ENCODE measurements around the gene TCP11L2. TPM values are rescaled to one million over a fixed set of nuclear protein-coding genes. Genes with fewer than 3 reads are reported as not detected.
"Not testable (repeated sequence)": the region's sequence is repeated elsewhere in the genome, so short reads cannot be mapped to it uniquely, and the experiment has no call there.

TCP11L2 gene
- total RNA-seq, 1 donor from 2014 or later: 126 TPM

DNA sequence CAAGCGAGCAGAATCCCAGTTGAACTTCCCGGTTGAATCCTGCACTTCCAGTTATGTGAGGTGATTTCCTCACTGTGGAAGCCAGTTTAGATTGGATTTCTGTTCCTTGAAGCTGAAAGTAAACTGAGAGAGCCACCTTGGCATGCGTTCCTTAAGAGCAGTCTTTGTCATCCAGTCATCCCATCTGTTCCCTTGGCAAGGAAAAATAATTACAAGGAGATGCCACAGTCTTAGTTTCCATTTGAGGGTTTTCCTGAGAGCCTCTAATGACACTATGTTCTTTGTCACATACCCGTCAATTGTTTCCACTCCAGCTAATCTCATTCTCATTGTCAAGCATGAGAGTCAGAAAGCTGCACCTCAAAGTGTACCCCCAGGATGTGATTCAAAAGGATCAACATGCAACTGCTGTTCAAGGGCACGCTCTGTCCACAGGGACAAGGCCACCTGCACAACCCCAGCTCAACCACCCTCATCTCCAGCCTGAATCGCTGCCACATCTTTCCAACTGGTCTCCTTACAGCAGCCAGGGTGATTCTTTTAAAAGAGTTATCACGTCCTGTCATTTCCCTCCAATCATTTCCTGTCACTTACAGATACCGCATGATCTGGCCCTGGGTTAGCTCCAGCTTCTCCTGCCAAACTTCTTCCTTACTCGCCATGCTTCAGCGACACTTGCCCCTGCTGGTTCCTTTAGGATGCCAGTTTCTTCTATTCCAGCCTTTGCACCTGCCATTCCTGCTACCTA lies 18.0 kb upstream of the TCP11L2 start:
- peaks cover 33% of the 10 kb centered on the region for H3K4me1 ChIP-seq
- peaks cover 7% of the 10 kb centered on the region for H3K9me3 ChIP-seq (replicated peaks)
- H3K4me3 ChIP-seq: no peak overlapping the region
- no peak for DNase-seq
- TF ChIP-seq, protein P1, sequence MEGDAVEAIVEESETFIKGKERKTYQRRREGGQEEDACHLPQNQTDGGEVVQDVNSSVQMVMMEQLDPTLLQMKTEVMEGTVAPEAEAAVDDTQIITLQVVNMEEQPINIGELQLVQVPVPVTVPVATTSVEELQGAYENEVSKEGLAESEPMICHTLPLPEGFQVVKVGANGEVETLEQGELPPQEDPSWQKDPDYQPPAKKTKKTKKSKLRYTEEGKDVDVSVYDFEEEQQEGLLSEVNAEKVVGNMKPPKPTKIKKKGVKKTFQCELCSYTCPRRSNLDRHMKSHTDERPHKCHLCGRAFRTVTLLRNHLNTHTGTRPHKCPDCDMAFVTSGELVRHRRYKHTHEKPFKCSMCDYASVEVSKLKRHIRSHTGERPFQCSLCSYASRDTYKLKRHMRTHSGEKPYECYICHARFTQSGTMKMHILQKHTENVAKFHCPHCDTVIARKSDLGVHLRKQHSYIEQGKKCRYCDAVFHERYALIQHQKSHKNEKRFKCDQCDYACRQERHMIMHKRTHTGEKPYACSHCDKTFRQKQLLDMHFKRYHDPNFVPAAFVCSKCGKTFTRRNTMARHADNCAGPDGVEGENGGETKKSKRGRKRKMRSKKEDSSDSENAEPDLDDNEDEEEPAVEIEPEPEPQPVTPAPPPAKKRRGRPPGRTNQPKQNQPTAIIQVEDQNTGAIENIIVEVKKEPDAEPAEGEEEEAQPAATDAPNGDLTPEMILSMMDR (IDR thresholded peaks at IDR 0.05; ENCODE audit: borderline replicate concordance): no peak
- intact Hi-C loops (cut with micrococcal nuclease): loop anchor here (5.0 kb wide), 1 partner anchor 57 kb away; no protein-coding TSS in a partner anchor
- no peaks in the 10 kb centered on the region for H3K36me3 ChIP-seq
- H3K27me3 ChIP-seq (ENCODE audit: low read depth): no peaks in the 10 kb centered on the region
- peak overlapping the region; percentile 72 for H3K27ac ChIP-seq (replicated peaks)

DNA sequence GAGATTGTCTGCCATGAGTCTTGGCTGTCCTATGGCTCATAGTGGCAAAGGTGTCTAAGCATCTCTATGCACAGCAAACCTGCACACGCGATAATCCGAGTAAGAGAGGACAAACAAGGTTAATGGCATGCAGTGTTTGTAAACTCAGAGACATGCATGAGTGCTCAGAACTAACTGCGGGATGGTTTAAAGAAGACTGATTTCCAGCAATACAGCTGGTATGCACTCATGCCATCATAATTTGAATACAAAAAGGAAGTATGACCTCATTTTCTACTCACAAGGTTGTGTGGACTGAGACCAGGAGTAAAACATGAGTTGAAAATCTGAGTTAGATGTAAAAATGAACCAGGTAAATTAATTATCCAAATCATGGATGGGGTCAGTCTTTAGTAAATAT lies 16.6 kb upstream of the TCP11L2 start:
- intact Hi-C loops (cut with micrococcal nuclease): no loop called here
- H3K4me1 ChIP-seq: peaks cover 26% of the 10 kb centered on the region
- peaks cover 7% of the 10 kb centered on the region for H3K9me3 ChIP-seq (replicated peaks)
- H3K4me3 ChIP-seq: no peak overlapping the region
- H3K27ac ChIP-seq (replicated peaks): peak overlapping the region; percentile 9
- TF ChIP-seq, protein P1 (IDR thresholded peaks at IDR 0.05; ENCODE audit: borderline replicate concordance): no peak
- DNase-seq: no peak
- H3K27me3 ChIP-seq (ENCODE audit: low read depth): no peaks in the 10 kb centered on the region
- no peaks in the 10 kb centered on the region for H3K36me3 ChIP-seq

GRCh38 chr12:106286576-106287162 lies 15.9 kb upstream of the TCP11L2 start:
- H3K36me3 ChIP-seq; intact Hi-C loops (cut with micrococcal nuclease): not testable (repeated sequence)

DNA sequence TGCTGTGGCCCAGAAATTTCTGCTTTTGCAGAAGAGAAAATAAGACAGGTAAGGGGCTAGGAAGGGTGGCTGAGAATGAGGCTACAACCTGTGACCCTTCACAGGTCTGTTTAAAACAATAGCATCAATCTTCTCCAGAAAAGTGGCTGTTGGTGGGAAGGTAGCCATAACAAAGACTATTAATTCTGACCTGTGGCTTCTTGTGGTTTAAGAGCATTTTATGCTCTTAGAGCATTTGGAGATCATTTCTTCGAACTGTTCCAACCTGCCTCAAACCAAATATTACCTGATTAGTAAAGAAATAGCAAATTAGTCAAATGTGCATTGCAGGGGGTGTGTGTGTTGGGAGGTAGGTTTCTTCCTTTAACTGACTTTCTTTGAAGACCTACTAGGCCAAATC lies 15.2 kb upstream of the TCP11L2 start:
- intact Hi-C loops (cut with micrococcal nuclease): no loop called here
- Histone ChIP-seq H3K4me3 (no peak overlapping the region), H3K27ac (replicated peaks) (no peak overlapping the region), H3K4me1 (peaks cover 23% of the 10 kb centered on the region), H3K36me3 (no peaks in the 10 kb centered on the region), H3K27me3 (ENCODE audit: low read depth) (no peaks in the 10 kb centered on the region), H3K9me3 (replicated peaks) (no peaks in the 10 kb centered on the region)
- no peak for DNase-seq
- TF ChIP-seq, protein P1 (IDR thresholded peaks at IDR 0.05; ENCODE audit: borderline replicate concordance): no peak

More at GRCh38 chr12:106286576-106287162, 15.9 kb upstream of the TCP11L2 start:
- DNase-seq; H3K27ac ChIP-seq (replicated peaks); H3K4me3 ChIP-seq; H3K9me3 ChIP-seq (replicated peaks); H3K27me3 ChIP-seq (ENCODE audit: low read depth): not testable (repeated sequence)
- peaks cover 23% of the 10 kb centered on the region for H3K4me1 ChIP-seq

GRCh38 chr12:106288101-106288493 lies 14.4 kb upstream of the TCP11L2 start:
- no peaks in the 10 kb centered on the region for H3K36me3 ChIP-seq
- TF ChIP-seq, protein P1 (IDR thresholded peaks at IDR 0.05; ENCODE audit: borderline replicate concordance): no peak
- H3K27me3 ChIP-seq (ENCODE audit: low read depth): no peaks in the 10 kb centered on the region
- no peak overlapping the region for H3K27ac ChIP-seq (replicated peaks)
- no peaks in the 10 kb centered on the region for H3K9me3 ChIP-seq (replicated peaks)
- intact Hi-C loops (cut with micrococcal nuclease): no loop called here
- no peak overlapping the region for H3K4me3 ChIP-seq
- DNase-seq: no peak
- peaks cover 19% of the 10 kb centered on the region for H3K4me1 ChIP-seq

All from left ventricle myocardium inferior (tissue), 1 donor.